Measurements from ENCODE around the gene CAMTA1. TPM values are rescaled to one million over a fixed set of nuclear protein-coding genes. Genes with fewer than 3 reads are reported as not detected.

CAMTA1 gene
- total RNA-seq, 1 donor from 2014 or later, result 68.9 TPM

DNA sequence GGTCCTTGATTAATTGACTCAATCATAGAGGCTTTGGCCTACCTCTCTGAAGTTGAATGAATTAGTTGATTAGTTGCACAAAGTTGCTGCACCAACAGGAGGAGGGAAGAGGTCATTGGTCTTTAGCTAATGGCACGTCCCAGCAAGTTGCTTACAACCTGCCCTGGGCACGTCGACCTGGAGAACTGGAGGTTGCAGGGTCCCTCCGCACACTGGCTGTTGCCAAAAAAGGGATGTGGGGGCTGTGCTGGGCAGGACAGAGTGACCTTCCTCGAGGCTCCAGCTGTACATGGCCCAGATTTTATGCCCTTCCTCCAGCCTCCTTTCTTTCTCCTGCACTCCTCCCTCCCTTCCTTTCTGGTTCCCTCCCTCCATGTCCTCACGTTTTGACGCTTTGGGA, 755.6 kb downstream of the CAMTA1 start:
- no peak for DNase-seq (ENCODE audit: low read depth)

DNA sequence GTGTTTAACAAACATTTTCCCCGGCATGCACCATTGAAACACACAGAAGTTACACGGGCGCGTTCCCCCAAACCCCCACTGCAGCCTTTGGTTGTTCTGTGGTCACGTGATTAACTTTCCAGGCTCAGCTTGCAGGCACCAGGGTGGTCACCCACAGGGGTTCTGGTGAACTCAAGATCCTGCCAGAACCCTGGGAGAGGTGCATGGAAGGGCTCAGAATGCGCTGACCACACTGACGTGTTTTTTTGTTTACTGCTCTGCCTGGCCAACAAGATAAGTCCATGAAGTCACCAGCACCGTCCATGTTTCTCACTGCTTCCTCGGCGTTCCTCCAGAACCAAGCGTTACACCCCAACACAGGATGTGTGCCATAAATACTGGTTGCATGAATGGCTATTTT, 756.4 kb downstream of the CAMTA1 start:
- no peak for DNase-seq (ENCODE audit: low read depth)

DNA sequence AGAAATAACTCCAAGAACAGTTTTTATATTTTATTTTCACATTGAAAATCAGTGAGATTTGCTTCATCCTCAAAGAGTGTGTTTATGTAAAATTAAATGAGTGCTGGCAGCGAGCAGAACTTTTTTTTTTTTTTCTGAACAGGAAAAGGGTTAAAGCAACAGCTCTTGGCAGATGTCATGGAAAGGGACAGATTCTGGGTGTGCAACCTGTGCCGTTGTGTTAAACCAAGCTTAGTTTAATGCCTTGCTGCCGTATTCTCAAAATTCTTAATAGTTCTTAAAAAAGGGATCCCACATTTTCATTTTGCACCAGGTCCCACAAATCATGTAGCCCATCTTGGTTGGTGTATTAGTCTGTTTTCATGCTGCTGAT, 758.5 kb downstream of the CAMTA1 start:
- no peak for DNase-seq (ENCODE audit: low read depth)

GRCh38 chr1:7549277-7550161, 764.3 kb downstream of the CAMTA1 start:
- peak; percentile 97 for DNase-seq (ENCODE audit: low read depth)

- DNase-seq (ENCODE audit: low read depth), result no peak
Measured at GRCh38 chr1:7550261-7550865, 765.1 kb downstream of the CAMTA1 start.

- no peak for DNase-seq (ENCODE audit: low read depth)
Measured at GRCh38 chr1:7550981-7551380, 765.7 kb downstream of the CAMTA1 start.

DNA sequence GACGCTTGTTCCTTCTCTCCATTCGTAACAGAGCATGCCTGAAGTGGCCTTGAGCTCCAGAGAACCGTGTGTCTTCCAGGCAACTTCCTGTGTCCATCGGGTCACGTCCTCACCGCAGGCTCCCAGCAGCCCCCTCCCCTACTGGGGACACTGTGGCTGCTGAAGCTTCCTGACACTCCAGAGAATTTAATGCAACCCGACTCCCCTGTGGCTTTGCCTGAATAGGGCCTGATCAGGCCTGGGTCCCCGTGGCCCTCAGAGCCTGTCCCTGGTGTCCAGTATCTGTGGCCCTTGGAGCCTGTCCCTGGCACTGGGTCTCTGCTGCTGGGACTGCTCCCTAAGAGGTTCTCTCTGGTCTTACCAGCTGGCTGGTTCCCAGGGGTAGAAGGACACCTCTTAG, 766.2 kb downstream of the CAMTA1 start:
- peak; percentile 76 for DNase-seq (ENCODE audit: low read depth)

DNA sequence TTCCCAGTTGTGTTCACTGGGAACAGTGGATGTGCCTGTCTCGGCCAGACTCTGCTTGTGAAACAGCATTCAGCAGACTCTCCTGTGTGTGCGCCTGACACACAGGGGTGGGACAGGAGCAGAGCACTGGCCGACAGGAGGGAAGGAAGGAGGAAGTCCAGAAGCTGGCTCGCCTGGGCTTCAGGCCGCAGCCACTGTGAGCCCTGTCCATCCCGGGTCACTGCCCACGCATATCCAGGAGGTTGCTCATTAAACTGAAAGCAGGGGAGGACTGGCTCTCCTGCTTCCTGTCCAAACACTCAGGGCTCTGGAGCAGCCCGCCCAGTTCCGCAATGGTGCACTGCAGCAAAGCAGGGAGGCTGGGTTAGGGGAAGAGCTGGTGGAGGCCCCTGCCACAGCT, 767.1 kb downstream of the CAMTA1 start:
- no peak for DNase-seq (ENCODE audit: low read depth)

- no peak for DNase-seq (ENCODE audit: low read depth)
Measured at GRCh38 chr1:7553042-7553690, 767.9 kb downstream of the CAMTA1 start.

- DNase-seq (ENCODE audit: low read depth), result peak; percentile 96
Measured at GRCh38 chr1:7554385-7555235, 769.4 kb downstream of the CAMTA1 start.

DNA sequence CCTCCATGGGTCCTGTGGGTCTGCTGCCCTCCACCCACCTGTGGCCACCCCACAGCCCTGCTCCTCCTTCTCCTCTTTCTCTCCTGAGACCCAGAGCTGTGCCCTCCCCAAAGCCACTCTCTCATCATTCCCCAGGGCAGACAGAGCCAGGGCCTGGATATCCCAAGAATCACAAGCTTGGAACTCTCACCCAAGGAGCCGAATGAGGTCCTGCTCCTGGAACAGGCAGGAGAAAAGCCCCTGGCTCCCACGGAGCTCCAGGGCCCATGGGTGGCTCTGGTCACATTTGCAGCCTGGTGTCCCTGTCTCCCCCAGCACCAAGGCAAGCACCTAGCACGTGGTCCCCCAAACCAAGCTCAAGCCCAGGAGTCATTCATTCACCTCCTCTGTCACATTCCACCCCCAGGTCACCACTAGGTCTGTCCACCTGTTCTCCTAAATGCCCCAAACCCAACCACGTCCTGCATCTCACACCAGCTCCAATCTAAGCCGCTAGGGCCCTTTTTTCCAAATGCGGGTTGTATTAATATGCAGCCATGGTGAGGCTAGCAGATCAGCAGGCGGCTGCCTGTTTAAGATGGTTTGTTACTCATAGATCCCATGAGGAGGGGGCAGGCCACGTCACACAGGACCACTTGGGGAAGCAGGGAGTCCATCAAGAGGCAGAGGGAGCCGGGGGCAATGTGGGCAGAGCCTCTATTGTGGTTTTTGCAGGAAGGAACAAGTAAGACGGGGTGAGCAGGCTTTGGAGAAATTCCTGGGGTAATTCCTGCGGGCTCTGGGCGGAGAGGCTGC, 770.3 kb downstream of the CAMTA1 start:
- peak; percentile 70 for DNase-seq (ENCODE audit: low read depth)

DNA sequence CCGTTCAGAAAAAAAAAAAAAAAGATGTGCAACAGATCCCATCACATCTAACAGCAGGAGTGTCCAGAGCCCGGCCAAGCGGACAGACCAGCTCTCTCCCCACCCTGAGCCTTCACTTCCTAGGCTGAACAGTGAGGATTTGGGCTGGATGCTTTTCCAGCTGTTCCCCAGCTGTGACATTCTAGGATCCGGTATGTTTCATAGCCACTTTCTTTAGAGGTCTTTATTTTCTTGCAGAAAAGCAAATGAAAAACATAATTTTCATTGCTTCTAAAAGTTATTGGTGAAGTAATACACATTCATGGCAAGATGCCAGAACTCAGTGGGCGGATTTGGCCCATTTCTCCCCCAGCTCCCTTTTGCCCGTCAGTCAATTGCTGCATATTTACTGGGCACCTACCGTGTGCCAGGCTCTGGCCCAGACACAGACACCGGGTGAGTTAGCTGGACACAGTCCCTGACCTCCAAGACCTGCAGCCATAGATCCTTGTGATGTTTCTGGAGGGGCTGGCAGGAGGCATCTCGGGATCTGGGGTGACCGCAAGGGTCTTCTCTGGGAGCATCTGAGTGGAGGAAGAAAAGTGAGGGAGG, 772.1 kb downstream of the CAMTA1 start:
- DNase-seq (ENCODE audit: low read depth), result no peak

GRCh38 chr1:7558041-7558461, 772.8 kb downstream of the CAMTA1 start:
- DNase-seq (ENCODE audit: low read depth), result no peak

- no peak for DNase-seq (ENCODE audit: low read depth)
Measured at GRCh38 chr1:7558481-7558880, 773.2 kb downstream of the CAMTA1 start.

DNA sequence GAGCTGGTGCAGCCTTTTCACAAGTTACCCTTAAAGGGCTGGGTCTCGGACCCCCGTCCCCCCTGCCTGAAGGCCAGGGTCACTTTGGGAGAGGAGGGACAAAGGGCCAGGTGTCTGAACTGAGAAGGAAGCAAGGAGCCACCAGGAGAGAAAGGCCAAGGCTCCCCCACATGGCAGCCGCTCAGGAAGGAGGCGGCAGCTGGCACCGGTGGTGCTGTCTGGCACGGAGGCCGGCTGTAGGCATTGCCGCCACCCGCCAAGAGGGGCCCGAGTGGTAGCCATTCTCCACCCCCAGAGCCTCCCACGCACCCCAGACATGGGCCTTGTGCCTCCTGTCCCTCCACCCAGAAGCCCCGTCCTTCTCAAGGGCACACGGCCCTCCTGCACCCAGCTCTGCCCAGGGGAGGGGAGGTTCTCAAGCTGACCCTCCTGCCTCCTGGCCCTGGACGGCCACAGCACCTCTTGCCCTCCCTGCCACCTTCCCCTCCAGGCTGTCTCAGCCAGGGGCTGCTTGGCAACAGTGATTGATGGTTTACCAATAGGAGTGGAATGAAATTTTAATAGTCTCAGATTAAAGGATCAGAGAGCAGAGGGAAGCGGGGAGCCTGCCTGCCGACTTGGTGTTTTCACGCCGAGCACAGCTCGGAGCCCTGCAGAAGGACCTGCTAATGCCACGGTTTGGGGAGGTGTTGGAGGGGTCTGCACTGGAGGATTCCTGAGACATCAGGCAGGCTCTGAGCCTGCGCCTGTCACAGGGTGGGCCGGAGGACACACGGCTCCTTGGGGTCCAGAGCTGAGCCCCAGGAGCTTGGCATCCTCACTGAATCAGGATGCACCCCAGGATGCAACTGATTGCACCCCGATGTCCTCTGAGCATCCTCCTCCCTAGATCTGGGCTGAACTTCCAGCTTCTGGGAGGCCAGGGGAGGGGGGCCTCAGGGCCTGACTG, 773.9 kb downstream of the CAMTA1 start:
- DNase-seq (ENCODE audit: low read depth), result no peak

GRCh38 chr1:7560128-7560527, 774.9 kb downstream of the CAMTA1 start:
- no peak for DNase-seq (ENCODE audit: low read depth)

DNA sequence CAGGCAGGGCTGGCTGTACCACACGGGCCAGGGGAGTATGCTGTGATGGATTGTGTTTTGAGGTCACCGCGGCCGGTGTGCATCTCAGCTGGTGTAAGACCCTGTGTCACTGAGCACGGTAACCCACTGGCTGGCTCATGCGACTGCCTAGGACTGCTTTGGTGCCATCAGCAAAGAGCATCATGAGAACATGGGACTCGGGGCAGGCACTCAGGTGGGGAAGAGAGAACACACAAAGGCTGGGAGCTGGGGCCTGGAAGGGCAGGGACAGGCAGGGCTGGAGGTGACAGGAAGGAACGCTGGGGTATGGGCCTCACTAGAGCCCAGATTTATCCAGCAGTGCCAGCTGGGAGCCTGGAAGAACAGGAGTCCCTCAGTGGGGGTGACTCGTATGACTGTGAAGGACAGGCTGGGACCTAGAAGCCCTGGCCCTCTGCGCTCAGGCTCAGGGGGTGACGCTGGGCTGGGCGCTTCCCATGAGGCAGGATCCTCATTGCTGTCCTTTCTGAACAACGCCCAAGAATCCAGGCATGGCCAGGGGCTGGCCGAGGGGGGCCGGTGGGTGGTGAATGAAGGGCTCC, 775.4 kb downstream of the CAMTA1 start:
- no peak for DNase-seq (ENCODE audit: low read depth)

DNA sequence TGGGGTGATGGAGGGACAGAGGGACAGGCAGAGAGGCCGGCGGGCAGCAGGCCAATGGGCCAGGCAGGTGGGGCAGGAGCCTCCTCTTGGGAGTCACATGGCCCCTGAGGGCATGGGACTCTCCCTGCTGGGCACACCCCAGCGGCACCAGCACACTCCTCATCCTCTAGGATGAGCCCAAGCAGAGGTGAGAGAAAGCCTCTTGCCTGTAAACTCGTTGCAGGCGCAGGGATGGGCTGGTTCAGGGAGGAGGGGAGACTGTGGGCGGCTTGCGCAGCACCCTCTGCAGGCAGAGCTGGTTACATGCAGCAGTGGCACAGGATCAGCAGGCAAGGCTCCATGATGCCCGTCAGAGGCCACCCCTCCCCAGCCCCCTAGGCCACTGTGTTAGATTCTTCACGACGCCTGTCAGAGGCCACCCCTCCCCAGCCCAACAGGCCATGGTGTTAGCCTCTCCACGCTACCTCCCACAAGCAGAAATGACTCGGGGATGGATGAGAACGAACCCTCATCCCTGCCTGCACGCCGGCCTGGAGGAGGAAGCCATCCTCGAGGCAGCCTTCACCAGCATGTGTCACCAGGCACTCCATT, 776.2 kb downstream of the CAMTA1 start:
- DNase-seq (ENCODE audit: low read depth), result no peak

Data from myocyte (in vitro differentiated cells).